ENCODE results near the gene WDR18.
A peak's percentile ranks its signal among the peaks of the same experiment; 100 is the strongest.
"Not testable (repeated sequence)": the region's sequence is repeated elsewhere in the genome, so short reads cannot be mapped to it uniquely, and the experiment has no call there.

Gene WDR18

DNA sequence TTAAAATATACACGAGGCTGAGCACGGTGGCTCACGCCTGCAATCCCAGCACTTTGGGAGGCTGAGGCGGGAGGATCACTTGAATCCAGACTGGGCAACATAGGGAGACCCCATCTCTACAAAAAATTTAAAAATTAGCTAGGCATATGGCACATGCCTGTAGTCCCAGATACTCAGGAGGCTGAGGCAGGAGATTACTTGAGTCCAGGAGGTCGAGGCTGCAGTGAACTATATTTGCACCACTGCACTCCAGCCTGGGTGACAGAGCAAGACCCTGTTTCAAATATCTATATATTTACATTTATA is 39.7 kb downstream of the WDR18 start:
- DNase-seq, result not testable (repeated sequence)

GRCh38 chr19:1025080-1025479 is 40.9 kb downstream of the WDR18 start:
- not testable (repeated sequence) for DNase-seq

GRCh38 chr19:1025960-1026782 is 42.0 kb downstream of the WDR18 start, which contains the start of gene CNN2:
TSS of gene CNN2 (plus strand) at chr19:1026608. CDS start at chr19:1026662, 54 bp downstream.
- DNase-seq, result peak; percentile 52 to 82

DNA sequence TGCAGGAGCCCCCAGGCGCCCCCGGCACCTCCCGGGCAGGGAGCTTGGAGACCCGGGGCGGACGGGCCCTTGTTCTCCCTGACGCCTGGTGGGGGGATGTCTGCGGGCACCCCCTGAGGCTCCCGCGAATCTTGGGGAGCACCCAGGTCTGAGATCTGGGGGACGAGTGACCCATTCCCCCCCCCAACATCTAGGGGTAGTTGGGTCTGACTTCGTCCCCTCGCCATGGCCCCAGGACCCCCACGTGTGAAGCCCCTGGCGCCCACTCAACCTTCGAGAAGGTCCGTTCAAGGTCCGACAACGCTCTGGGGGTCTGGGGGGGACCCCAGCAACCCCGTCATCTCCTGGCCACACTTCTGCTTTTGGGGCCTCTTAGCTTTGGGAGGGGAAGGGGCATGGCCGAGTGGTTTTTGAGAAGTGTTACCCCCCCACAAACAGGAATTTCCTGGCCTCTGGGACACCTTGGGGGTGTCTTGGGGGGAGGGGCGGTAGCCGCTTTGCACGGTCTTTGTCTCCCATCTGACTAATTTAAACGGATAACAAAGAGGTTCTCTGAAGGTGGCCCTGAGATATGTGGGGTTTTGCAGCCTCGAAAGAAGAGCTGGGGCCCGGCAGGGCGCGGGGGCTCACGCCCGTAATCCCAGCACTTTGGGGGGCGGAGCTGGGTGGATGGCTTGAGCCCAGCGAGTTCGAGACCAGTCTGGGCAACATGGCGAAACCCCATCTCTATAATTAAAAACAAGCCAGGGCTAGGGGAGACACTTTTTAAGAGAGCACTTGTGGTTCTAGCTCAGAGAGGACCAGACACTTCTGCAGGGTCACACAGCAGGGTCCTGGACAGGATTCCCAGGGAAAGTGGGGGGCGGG is 42.9 kb downstream of the WDR18 start:
- DNase-seq, result no peak

DNA sequence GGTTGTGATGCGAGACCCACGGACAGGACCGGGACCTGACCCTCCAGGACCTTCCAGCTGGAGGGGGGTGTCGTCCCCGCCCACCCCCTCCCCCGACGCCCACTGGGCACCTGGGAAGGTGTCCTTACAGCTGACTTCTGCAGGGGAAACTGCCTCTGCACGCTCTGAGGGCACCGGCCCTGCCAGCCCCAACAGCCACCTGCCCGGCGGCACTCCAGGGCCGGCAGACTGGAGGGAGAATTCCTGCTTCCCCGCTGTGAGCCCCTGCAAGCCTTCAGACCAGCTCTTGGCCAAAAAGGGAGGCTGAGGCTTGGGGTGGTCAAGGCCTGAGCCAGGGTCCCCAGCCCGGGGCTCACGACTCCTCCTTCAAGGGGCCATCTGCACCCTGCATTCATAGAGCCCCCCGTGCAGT is 43.5 kb downstream of the WDR18 start:
- no peak for DNase-seq

GRCh38 chr19:1028062-1028926 is 44.1 kb downstream of the WDR18 start:
- no peak for DNase-seq

DNA sequence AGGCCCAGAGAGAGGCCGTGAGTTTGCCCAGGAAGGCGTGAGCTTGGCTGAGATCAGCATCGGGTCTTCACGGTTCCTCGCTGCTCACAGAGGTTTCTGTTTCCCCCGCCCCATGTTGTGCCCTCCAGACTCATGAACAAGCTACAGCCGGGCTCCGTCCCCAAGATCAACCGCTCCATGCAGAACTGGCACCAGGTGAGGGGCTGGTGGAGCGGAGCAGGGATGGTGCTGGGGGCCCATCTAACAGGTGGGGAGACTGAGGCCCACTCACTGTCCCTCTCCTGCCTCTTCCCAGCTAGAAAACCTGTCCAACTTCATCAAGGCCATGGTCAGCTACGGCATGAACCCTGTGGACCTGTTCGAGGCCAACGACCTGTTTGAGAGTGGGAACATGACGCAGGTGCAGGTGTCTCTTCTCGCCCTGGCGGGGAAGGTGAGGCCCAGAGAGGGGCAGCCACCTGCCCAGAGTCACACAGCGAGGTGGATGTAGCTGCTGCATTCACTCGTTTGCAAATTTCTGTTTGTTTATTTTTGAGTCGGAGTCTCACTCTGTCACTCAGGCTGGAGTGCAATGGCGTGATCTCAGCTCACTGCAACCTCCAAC is 48.2 kb downstream of the WDR18 start:
- DNase-seq, result no peak

DNA sequence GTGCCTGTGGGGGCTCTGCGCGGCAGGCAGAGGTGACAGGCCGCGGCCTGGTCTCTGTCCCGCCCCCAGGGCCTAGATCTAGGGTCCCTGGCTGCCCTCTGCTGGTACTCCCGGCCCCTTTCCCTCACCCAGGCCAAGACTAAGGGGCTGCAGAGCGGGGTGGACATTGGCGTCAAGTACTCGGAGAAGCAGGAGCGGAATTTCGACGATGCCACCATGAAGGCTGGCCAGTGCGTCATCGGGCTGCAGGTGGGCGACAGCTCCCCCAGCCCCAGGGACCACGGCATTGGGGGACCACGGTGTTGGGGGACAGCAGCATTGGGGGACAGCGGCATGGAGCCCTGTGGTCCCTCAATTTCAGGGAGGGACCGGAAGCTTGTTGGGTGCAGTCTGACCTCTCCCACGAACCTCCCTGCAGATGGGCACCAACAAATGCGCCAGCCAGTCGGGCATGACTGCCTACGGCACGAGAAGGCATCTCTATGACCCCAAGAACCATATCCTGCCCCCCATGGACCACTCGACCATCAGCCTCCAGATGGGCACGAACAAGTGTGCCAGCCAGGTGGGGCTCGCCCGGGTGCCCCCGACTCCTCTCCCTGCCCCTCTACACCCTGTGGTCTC is 52.0 kb downstream of the WDR18 start:
- DNase-seq, result no peak

GRCh38 chr19:1037621-1038064 is 53.5 kb downstream of the WDR18 start:
- DNase-seq, result no peak

DNA sequence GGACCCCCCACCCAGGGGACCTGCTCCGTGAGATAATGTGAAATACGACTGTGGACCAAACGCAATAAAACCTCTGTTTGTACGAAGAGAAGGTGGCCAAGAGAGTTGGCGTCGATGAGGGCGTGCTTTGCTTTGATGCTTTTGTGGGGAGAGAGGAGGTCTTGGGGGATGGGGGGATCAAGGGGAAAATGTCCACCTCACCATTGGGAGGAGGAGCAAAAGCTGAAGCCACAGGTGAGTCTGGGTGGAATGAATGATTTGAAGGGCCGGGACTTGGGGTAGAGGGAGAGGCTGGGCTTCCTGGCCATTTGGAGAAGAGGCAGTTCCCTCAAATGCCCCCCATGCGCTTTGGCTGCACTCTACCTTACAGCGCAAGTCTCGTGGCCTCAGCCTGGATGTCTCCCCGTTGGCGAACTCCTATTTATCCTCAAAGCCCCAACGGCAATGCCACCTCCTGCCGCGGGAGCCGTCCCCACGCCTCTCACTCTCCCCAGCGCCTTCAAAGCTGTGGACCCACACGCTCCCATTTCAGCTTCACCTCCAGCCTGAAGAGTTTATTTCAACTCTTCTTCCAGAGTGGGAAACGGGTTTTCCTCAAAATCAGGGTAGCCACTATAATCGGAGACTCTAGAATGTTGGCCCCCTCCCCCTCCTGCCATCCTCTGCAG is 55.0 kb downstream of the WDR18 start:
- no peak for DNase-seq

- peak; percentile 89 to 99 for DNase-seq
These were observed 55.7 kb downstream of the WDR18 start, which contains the start of gene ABCA7 for GRCh38 chr19:1039646-1040475. TSS of gene ABCA7 (plus strand) at chr19:1040107. CDS start at chr19:1041362, 1,255 bp downstream.

GRCh38 chr19:1040476-1041271 is 56.5 kb downstream of the WDR18 start:
- DNase-seq, result peak; percentile 93 to 98

DNA sequence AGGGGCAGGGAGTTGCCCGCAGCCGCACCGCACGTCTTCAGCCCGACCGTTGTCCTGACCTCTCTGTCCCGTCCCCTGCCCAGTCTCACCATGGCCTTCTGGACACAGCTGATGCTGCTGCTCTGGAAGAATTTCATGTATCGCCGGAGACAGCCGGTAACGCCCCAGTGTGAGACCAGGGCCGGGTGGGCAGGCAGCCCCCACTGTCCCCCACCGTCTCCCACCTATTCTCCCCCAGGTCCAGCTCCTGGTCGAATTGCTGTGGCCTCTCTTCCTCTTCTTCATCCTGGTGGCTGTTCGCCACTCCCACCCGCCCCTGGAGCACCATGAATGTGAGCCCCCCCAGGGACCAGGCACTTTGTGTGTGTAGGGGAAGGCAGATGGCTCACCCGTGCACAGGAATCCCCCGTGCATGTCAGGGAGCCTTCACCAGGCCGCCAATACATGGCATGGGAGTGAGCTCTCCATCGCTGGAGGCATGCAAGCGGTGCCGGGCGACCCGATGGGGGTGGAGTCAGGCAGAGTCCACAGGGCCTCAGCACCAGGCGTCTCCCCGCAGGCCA is 57.2 kb downstream of the WDR18 start:
- no peak for DNase-seq

- DNase-seq, result peak in 1 of 2 experiments; percentile 69
These were observed 57.9 kb downstream of the WDR18 start for GRCh38 chr19:1041835-1042685.

DNA sequence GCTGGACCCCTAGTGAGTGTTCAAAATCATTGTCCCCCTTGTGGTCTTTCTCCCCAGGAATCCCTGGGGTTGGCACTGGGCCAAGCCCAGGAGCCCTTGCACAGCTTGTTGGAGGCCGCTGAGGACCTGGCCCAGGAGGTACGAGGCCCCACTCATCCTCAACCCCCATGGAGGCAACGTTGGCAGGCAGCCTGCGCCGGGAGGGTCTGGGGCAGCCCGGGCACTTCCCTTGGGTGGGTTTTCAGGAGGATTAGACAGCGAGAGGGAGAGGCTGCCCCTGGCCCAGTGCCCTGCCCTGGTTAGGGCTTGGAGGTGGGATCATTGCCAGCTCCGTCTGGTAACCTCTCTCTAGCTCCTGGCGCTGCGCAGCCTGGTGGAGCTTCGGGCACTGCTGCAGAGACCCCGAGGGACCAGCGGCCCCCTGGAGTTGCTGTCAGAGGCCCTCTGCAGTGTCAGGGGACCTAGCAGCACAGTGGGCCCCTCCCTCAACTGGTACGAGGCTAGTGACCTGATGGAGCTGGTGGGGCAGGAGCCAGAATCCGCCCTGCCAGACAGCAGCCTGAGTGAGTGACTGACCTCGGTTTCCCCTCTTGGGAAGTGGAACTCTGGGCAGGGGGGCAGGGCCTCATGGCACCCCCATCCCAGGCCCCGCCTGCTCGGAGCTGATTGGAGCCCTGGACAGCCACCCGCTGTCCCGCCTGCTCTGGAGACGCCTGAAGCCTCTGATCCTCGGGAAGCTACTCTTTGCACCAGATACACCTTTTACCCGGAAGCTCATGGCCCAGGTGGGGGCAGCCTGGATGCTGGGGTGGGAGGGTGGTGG is 58.8 kb downstream of the WDR18 start:
- DNase-seq, result peak; percentile 64 to 89
